Ovary (tissue), 9 donors: Measurements from ENCODE around the gene KIF1A. TPM values are rescaled to one million over a fixed set of nuclear protein-coding genes. Genes with fewer than 3 reads are reported as not detected.

Experiments used
- DNase-seq, 5 donors: peaks; one replicate each; pipeline ENCODE4 v3.0.0-alpha.2; 2019 to 2020
- H3K27ac ChIP-seq, 2 donors: fragments of 200-600 bp; one replicate each; pipeline versions ENCODE4 v1.5.1 to v1.8.0; 2019 to 2022
- H3K27me3 ChIP-seq: fragments of 200-600 bp; one replicate; pipeline ENCODE4 v1.8.0; 2022
- H3K36me3 ChIP-seq: fragments of 200-600 bp; sonication (generic); one replicate; pipeline ENCODE4 v1.5.1; 2019
- H3K4me1 ChIP-seq: one replicate; pipeline ENCODE4 v1.8.1; 2013; ENCODE audit warnings: mild to moderate bottlenecking, moderate library complexity; ENCODE audit not compliant: insufficient read depth
- H3K4me3 ChIP-seq: fragments of 200-600 bp; sonication (generic); one replicate; pipeline ENCODE4 v1.5.1; 2017
- H3K9me3 ChIP-seq, 2 donors: fragments of 200-600 bp in 1 of 2; sonication (generic) in 1 of 2; one replicate each; pipeline versions ENCODE4 v1.5.1 to v1.8.1; 2013 to 2019; ENCODE audit warnings: mild to moderate bottlenecking in 1 of 2, moderate library complexity in 1 of 2
- EP300 ChIP-seq: sonication (generic); formaldehyde crosslinking; IDR thresholded peaks from one replicate; pipeline ENCODE4 v1.6.1; 2017; ENCODE audit warnings: antibody characterized with exemption
- POLR2A ChIP-seq: fragments of 450-650 bp; IDR thresholded peaks from one replicate; pipeline ENCODE4 v1.6.1; 2017; ENCODE audit warnings: antibody characterized with exemption, mild to moderate bottlenecking, moderate library complexity
- WGBS, 3 donors: extraction: QIAGEN DNeasy Blood & Tissue Kit in 1 of 3; methylation state at CpG; one replicate each; pipeline versions ENCODE4 v1.1.5 to v1.1.7; 2013 to 2017; 5-methylcytosine and 5-hydroxymethylcytosine counted together
- intact Hi-C, 4 donors: fragments of 100-400 bp; cut with DNase I; formaldehyde crosslinking; loops; one replicate each; pipeline versions ENCODE4 v1.11.0 to v1.15.1; 2022 to 2023
- polyA plus RNA-seq, 2 donors: library from polyadenylated mRNA; stranded (reverse); fragments of 200-250 nt in 1 of 2; fragments of 350-450 nt in 1 of 2; fragmentation: Illumina TruSeq in 1 of 2; extraction: RNeasy Lipid Tissue Mini Kit (QIAGEN cat#74804) in 1 of 2; gene quantifications; one replicate each; pipeline ENCODE4 v1.2.3, GENCODE V29; 2013 to 2014
- total RNA-seq, 7 donors: library from RNA; depleted of rRNA in 2 of 7; stranded (reverse); fragments of >200 nt in 2 of 7; fragmentation: NEBNext Ultra II Directional in 3 of 7; extraction: Animal tissue kit (Norgen Biotek cat#: 25700) in 3 of 7; gene quantifications; one replicate each; pipeline versions ENCODE4 v1.1.0 to v1.2.4, GENCODE V29; 2016 to 2023
- TF ChIP-seq, protein P1 (sequence below), 3 donors: fragments of 450-650 bp in 2 of 3; fragments of 200-600 bp in 1 of 3; IDR thresholded peaks; one replicate each; pipeline versions ENCODE4 v1.5.1 to v1.8.0; 2016 to 2022; ENCODE audit warnings: antibody characterized with exemption in 3 of 3, mild to moderate bottlenecking in 1 of 3
- donor health status: DM: no; HTN: no; CAD: no; lungs with moderate emphysema.
- donor health status: DM: no; HTN: no; CAD: no.
- donor health status: Bipolar disorder and iron deficiency.
- donor health status: DM: yes; HTN: yes; CAD: no.
- donor health status: DM: no; HTN: no; CAD: no.
- donor health status: DM: yes; HTN: yes; CAD: no.

KIF1A gene
- total and polyA plus RNA-seq, 9 donors: 0.48 to 4.4 (median 1.2) TPM

DNA sequence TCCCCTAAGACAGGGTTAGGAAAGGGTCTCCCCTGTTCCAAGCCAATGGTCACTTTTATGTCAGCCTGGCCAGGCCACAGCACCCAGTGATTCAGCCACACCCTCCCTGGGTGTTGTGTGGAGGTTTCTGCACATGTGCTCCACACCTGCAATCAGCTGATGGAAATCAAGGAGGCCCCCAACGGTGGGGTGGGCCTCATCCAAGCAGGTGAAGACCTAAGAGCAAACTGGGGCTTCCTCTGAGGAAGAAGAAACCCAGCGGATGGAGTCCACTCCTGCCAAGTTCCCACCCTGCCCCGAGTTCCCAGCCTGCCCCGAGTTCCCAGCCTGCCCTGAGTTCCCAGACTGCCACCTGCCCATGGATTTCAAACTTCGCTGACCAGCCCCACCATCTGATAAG is 55.4 kb downstream of the KIF1A start:
- Histone ChIP-seq H3K27me3 (no peaks in the 10 kb centered on the region), H3K9me3 (no peaks in the 10 kb centered on the region), H3K4me1 (no peaks in the 10 kb centered on the region), H3K27ac (no peak overlapping the region), H3K4me3 (no peak overlapping the region), H3K36me3 (no peaks in the 10 kb centered on the region)
- DNase-seq: no peak
- TF ChIP-seq POLR2A (no peak), EP300 (no peak)
- TF ChIP-seq, protein P1, sequence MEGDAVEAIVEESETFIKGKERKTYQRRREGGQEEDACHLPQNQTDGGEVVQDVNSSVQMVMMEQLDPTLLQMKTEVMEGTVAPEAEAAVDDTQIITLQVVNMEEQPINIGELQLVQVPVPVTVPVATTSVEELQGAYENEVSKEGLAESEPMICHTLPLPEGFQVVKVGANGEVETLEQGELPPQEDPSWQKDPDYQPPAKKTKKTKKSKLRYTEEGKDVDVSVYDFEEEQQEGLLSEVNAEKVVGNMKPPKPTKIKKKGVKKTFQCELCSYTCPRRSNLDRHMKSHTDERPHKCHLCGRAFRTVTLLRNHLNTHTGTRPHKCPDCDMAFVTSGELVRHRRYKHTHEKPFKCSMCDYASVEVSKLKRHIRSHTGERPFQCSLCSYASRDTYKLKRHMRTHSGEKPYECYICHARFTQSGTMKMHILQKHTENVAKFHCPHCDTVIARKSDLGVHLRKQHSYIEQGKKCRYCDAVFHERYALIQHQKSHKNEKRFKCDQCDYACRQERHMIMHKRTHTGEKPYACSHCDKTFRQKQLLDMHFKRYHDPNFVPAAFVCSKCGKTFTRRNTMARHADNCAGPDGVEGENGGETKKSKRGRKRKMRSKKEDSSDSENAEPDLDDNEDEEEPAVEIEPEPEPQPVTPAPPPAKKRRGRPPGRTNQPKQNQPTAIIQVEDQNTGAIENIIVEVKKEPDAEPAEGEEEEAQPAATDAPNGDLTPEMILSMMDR (IDR thresholded peaks at IDR 0.05): no peak
- WGBS, 3 donors: 74 to 84% (median 76%) methylated on average over 5 of the region's 5 CpGs
- intact Hi-C loops: no loop called here

DNA sequence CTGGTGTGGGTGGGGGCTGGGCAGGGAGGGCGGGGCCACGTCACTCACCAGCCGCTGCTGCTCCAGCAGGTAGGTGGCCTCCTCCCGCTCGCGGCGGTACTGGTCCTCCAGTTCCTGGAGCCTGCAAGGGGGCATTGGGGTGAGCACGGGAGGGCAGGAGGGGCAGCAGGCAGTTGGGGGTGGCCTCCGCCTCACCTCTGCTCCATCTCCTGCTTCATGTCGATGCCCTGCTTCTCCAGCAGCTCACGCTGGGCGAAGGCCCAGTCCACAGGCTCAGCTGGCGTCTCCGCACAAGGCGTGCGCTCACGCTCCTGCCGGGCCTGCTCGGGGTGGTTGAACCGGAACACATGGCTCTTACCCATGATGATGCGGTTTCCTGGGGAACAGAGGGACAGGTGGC is 57.0 kb downstream of the KIF1A start:
- no peaks in the 10 kb centered on the region for H3K9me3 ChIP-seq
- DNase-seq: no peak
- TF ChIP-seq POLR2A (no peak), EP300 (no peak)
- TF ChIP-seq, protein P1 (IDR thresholded peaks at IDR 0.05): no peak
- intact Hi-C loops: no loop called here
- no peaks in the 10 kb centered on the region for H3K27me3 ChIP-seq
- H3K4me1 ChIP-seq: no peaks in the 10 kb centered on the region
- no peak overlapping the region for H3K27ac ChIP-seq
- H3K36me3 ChIP-seq: no peaks in the 10 kb centered on the region
- 89 to 95% (median 93%) methylated on average over 19 to 21 of the region's 21 CpGs for WGBS, 3 donors
- H3K4me3 ChIP-seq: no peak overlapping the region

DNA sequence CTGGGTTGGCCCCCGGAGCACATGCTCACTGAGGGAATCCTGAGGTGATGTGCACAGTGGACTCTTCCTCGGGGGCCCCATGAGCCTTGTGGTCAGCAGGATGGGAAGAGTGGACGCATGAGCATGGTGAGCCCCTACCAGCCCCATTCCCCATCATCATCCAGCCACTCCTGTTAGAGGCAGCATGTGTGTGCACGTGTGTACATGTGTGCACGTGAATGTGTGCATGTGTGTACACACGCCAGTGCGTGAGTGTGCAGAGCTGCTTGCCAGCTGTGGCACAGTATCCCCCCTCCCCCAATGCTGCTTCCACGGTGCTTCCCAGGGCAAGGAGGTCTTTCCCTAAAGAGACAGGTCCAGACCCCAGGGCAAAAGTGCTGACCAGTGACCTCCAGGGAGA is 57.8 kb downstream of the KIF1A start:
- Histone ChIP-seq H3K36me3 (no peaks in the 10 kb centered on the region), H3K27me3 (no peaks in the 10 kb centered on the region), H3K27ac (no peak overlapping the region), H3K4me3 (no peak overlapping the region), H3K4me1 (no peaks in the 10 kb centered on the region), H3K9me3 (no peaks in the 10 kb centered on the region)
- 75 to 84% (median 78%) methylated on average over 8 of the region's 8 CpGs for WGBS, 3 donors
- DNase-seq: no peak
- intact Hi-C loops: no loop called here
- TF ChIP-seq, protein P1 (IDR thresholded peaks at IDR 0.05): no peak
- TF ChIP-seq EP300 (no peak), POLR2A (no peak)

DNA sequence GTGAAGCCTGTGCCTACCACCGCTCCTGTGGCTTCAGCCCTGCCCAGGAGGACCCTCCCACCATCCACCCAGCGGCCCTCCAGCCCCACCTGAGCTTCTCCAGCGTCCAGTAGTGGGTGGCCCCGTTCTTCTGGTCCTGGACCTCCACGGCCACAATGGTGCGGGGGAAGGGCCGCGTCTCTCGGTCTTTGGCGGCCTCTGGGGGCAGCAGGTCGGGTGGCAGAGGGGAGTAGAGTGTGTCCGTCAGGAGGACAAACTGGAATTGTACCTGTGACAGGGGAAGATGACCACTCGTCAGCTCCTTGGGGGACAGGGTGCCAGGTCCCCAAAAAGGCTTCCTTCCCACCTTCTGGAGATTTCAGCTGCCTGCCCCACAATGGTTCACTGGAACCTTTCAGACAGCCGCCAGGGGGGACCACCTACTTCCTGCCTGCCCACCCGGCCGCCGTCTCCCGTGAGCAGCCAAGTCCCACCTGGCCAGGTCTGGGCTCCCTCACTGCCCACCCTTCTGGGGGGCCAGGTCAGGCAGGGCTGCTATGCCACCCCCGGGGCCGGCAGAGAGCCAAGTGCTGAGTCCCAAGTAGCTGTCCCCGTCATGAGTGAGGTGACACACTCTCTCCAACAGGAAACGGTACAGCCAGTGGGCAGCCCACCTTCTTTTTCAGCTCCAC is 59.3 kb downstream of the KIF1A start:
- H3K27ac ChIP-seq: no peak overlapping the region
- intact Hi-C loops: no loop called here
- no peak for DNase-seq

More for the DNA sequence above, 59.3 kb downstream of the KIF1A start:
- WGBS, 3 donors: 73 to 81% (median 79%) methylated on average over 22 of the region's 22 CpGs
- TF ChIP-seq EP300 (no peak), POLR2A (no peak)
- TF ChIP-seq, protein P1 (IDR thresholded peaks at IDR 0.05): no peak
- no peaks in the 10 kb centered on the region for H3K27me3 ChIP-seq
- H3K4me3 ChIP-seq: no peak overlapping the region
- no peaks in the 10 kb centered on the region for H3K4me1 ChIP-seq
- H3K9me3 ChIP-seq: no peaks in the 10 kb centered on the region
- no peaks in the 10 kb centered on the region for H3K36me3 ChIP-seq
